HEK293 (cell line): Measurements from ENCODE around the gene UBASH3B.

Experiments used
- CTCF ChIA-PET: fragments of 350-600 bp; formaldehyde crosslinking; extraction: SDS; loops from one replicate; lab custom pipeline; 2021; ENCODE audit warnings: antibody characterized with exemption; lab: Yijun Ruan, JAX
- POLR2A ChIA-PET: fragments of 300-600 bp; formaldehyde crosslinking; extraction: SDS; loops from one replicate; lab custom pipeline; 2020; ENCODE audit warnings: antibody characterized with exemption, inconsistent platforms; lab: Yijun Ruan, JAX
- H3K27ac ChIP-seq: fragments of 200-500 bp; sonication (Bioruptor generic); 2 replicates; pipeline ENCODE4 v1.5.1; 2014; ENCODE audit warnings: low read depth, low read length, control low read depth, inconsistent platforms; ENCODE audit errors: extremely low read depth
- H3K36me3 ChIP-seq, 2 experiments: fragments of 200-500 bp in 1 of 2; sonication (Bioruptor generic) in 1 of 2; 1 replicate in 1 of 2; 2 replicates in 1 of 2; pipeline ENCODE4 v1.5.1; 2014 to 2017; ENCODE audit warnings: inconsistent platforms in 2 of 2, low read length in 2 of 2; ENCODE audit not compliant: control insufficient read depth in 2 of 2, insufficient read depth in 1 of 2
- H3K4me1 ChIP-seq: fragments of 200-500 bp; sonication (Bioruptor generic); 2 replicates; pipeline ENCODE4 v1.5.1; 2014; ENCODE audit warnings: mild to moderate bottlenecking, low read length, inconsistent platforms; ENCODE audit not compliant: control insufficient read depth, insufficient read depth
- H3K4me3 ChIP-seq: 2 replicates; pipeline ENCODE4 v1.5.1; 2011; ENCODE audit warnings: low read depth, mild to moderate bottlenecking, control low read depth, low read length, moderate library complexity
- H3K9me3 ChIP-seq: fragments of 200-500 bp; sonication (Bioruptor generic); 2 replicates; pipeline ENCODE4 v1.5.1; 2014; ENCODE audit warnings: low read depth, low read length, inconsistent platforms; ENCODE audit not compliant: control insufficient read depth, insufficient read depth
- ATF2 ChIP-seq: fragments of 450-650 bp; formaldehyde crosslinking; IDR thresholded peaks from 2 replicates; pipeline ENCODE4 v1.5.1; 2016; ENCODE audit warnings: missing biosample characterization, missing genetic modification characterization, low read depth
- BCL11A ChIP-seq: fragments of 450-650 bp; formaldehyde crosslinking; IDR thresholded peaks from 2 replicates; pipeline ENCODE4 v1.5.1; 2016; ENCODE audit warnings: low read depth, missing biosample characterization, missing genetic modification characterization
- GFI1B ChIP-seq: fragments of 450-650 bp; formaldehyde crosslinking; IDR thresholded peaks from 2 replicates; pipeline ENCODE4 v1.5.1; 2016; ENCODE audit warnings: missing biosample characterization, missing genetic modification characterization
- GLIS1 ChIP-seq: fragments of 450-650 bp; formaldehyde crosslinking; IDR thresholded peaks from 2 replicates; pipeline ENCODE4 v1.5.1; 2016; ENCODE audit warnings: missing biosample characterization, missing genetic modification characterization
- HOXA7 ChIP-seq: sonication (generic); formaldehyde crosslinking; IDR thresholded peaks from 2 replicates; pipeline ENCODE4 v1.8.1; 2022; ENCODE audit warnings: missing genetic modification reagents, borderline replicate concordance
- KLF1 ChIP-seq: fragments of 450-650 bp; formaldehyde crosslinking; IDR thresholded peaks from 2 replicates; pipeline ENCODE4 v1.5.1; 2016; ENCODE audit warnings: missing biosample characterization, missing genetic modification characterization
- KLF10 ChIP-seq: fragments of 450-650 bp; IDR thresholded peaks from 2 replicates; pipeline ENCODE4 v1.5.1; 2018; ENCODE audit warnings: missing biosample characterization, mild to moderate bottlenecking, missing genetic modification characterization
- KLF17 ChIP-seq: fragments of 450-650 bp; formaldehyde crosslinking; IDR thresholded peaks from 2 replicates; pipeline ENCODE4 v1.5.1; 2016; ENCODE audit warnings: missing biosample characterization, missing genetic modification characterization
- KLF7 ChIP-seq: fragments of 450-650 bp; formaldehyde crosslinking; IDR thresholded peaks from 2 replicates; pipeline ENCODE4 v1.5.1; 2016; ENCODE audit warnings: missing biosample characterization, missing genetic modification characterization, borderline replicate concordance
- MYNN ChIP-seq: fragments of 450-650 bp; formaldehyde crosslinking; IDR thresholded peaks from 2 replicates; pipeline ENCODE4 v1.5.1; 2016; ENCODE audit warnings: missing biosample characterization, missing genetic modification characterization, borderline replicate concordance
- OSR2 ChIP-seq: fragments of 450-650 bp; formaldehyde crosslinking; IDR thresholded peaks from 2 replicates; pipeline ENCODE4 v1.5.1; 2016; ENCODE audit warnings: missing biosample characterization, missing genetic modification characterization
- SP2 ChIP-seq: fragments of 450-650 bp; formaldehyde crosslinking; IDR thresholded peaks from 2 replicates; pipeline ENCODE4 v1.5.1; 2016; ENCODE audit warnings: missing biosample characterization, missing genetic modification characterization
- SP7 ChIP-seq: fragments of 450-650 bp; formaldehyde crosslinking; IDR thresholded peaks from 2 replicates; pipeline ENCODE4 v1.5.1; 2016; ENCODE audit warnings: missing biosample characterization, missing genetic modification characterization
- TCF7L2 ChIP-seq: IDR thresholded peaks from 2 replicates; pipeline ENCODE4 v1.6.1; 2011; ENCODE audit warnings: low read depth, mild to moderate bottlenecking, inconsistent platforms, low read length, moderate library complexity, borderline replicate concordance
- ZNF138 ChIP-seq: fragments of 450-650 bp; formaldehyde crosslinking; IDR thresholded peaks from 2 replicates; pipeline ENCODE4 v1.5.1; 2016; ENCODE audit warnings: missing biosample characterization, missing genetic modification characterization, borderline replicate concordance
- ZNF140 ChIP-seq: fragments of 450-650 bp; formaldehyde crosslinking; IDR thresholded peaks from 2 replicates; pipeline ENCODE4 v1.5.1; 2016; ENCODE audit warnings: missing biosample characterization, missing genetic modification characterization
- ZNF16 ChIP-seq: fragments of 450-650 bp; formaldehyde crosslinking; IDR thresholded peaks from 2 replicates; pipeline ENCODE4 v1.5.1; 2016; ENCODE audit warnings: low read depth, missing biosample characterization, missing genetic modification characterization
- ZNF18 ChIP-seq: fragments of 450-650 bp; formaldehyde crosslinking; IDR thresholded peaks from 2 replicates; pipeline ENCODE4 v1.5.1; 2016; ENCODE audit warnings: missing biosample characterization, missing genetic modification characterization
- ZNF214 ChIP-seq: fragments of 450-650 bp; formaldehyde crosslinking; IDR thresholded peaks from 2 replicates; pipeline ENCODE4 v1.5.1; 2017; ENCODE audit warnings: missing biosample characterization, mild to moderate bottlenecking, missing genetic modification characterization, borderline replicate concordance
- ZNF26 ChIP-seq: fragments of 450-650 bp; formaldehyde crosslinking; IDR thresholded peaks from 2 replicates; pipeline ENCODE4 v1.5.1; 2016; ENCODE audit warnings: missing biosample characterization, missing genetic modification characterization
- ZNF274 ChIP-seq, 2 experiments: fragments of 200-500 bp in 1 of 2; fragments of 450-650 bp in 1 of 2; sonication (Bioruptor generic) in 1 of 2; formaldehyde crosslinking in 1 of 2; IDR thresholded peaks; 2 replicates each; pipeline versions ENCODE4 v1.5.1 to v1.6.1; 2014 to 2016; ENCODE audit warnings: borderline replicate concordance in 1 of 2, inconsistent platforms in 1 of 2, low read length in 1 of 2, missing biosample characterization in 1 of 2, missing genetic modification characterization in 1 of 2
- ZNF302 ChIP-seq: fragments of 450-650 bp; formaldehyde crosslinking; IDR thresholded peaks from 2 replicates; pipeline ENCODE4 v1.5.1; 2016; ENCODE audit warnings: missing biosample characterization, missing genetic modification characterization, low read depth
- ZNF311 ChIP-seq: fragments of 450-650 bp; formaldehyde crosslinking; IDR thresholded peaks from 2 replicates; pipeline ENCODE4 v1.5.1; 2017; ENCODE audit warnings: missing biosample characterization, missing genetic modification characterization, borderline replicate concordance
- ZNF433 ChIP-seq: fragments of 450-650 bp; formaldehyde crosslinking; IDR thresholded peaks from 2 replicates; pipeline ENCODE4 v1.5.1; 2016; ENCODE audit warnings: missing biosample characterization, missing genetic modification characterization, low read depth
- ZNF473 ChIP-seq: fragments of 450-650 bp; formaldehyde crosslinking; IDR thresholded peaks from 2 replicates; pipeline ENCODE4 v1.5.1; 2017; ENCODE audit warnings: missing biosample characterization, missing genetic modification characterization
- ZNF558 ChIP-seq: fragments of 450-650 bp; formaldehyde crosslinking; IDR thresholded peaks from 2 replicates; pipeline ENCODE4 v1.5.1; 2016; ENCODE audit warnings: missing biosample characterization, missing genetic modification characterization
- ZNF580 ChIP-seq: fragments of 450-650 bp; formaldehyde crosslinking; IDR thresholded peaks from 2 replicates; pipeline ENCODE4 v1.5.1; 2016; ENCODE audit warnings: missing biosample characterization, missing genetic modification characterization
- ZNF600 ChIP-seq: fragments of 450-650 bp; formaldehyde crosslinking; IDR thresholded peaks from 2 replicates; pipeline ENCODE4 v1.5.1; 2016; ENCODE audit warnings: missing biosample characterization, missing genetic modification characterization
- ZNF626 ChIP-seq: fragments of 450-650 bp; sonication (Bioruptor Pico); formaldehyde crosslinking; IDR thresholded peaks from 2 replicates; pipeline ENCODE4 v1.5.1; 2018; ENCODE audit warnings: missing biosample characterization, missing genetic modification characterization, inconsistent platforms
- ZNF654 ChIP-seq: fragments of 450-650 bp; formaldehyde crosslinking; IDR thresholded peaks from 2 replicates; pipeline ENCODE4 v1.5.1; 2016; ENCODE audit warnings: low read depth, missing biosample characterization, missing genetic modification characterization
- ZNF747 ChIP-seq: fragments of 450-650 bp; formaldehyde crosslinking; IDR thresholded peaks from 2 replicates; pipeline ENCODE4 v1.5.1; 2016; ENCODE audit warnings: missing biosample characterization, missing genetic modification characterization
- ZSCAN18 ChIP-seq: fragments of 450-650 bp; formaldehyde crosslinking; IDR thresholded peaks from 2 replicates; pipeline ENCODE4 v1.5.1; 2016; ENCODE audit warnings: missing biosample characterization, missing genetic modification characterization

UBASH3B gene

GRCh38 chr11:122789907-122790306, 134.4 kb downstream of the UBASH3B start:
- H3K4me3 ChIP-seq = no peak overlapping the region
- ChIA-PET POLR2A (no interaction called here), CTCF (interaction anchor here (0.6 to 3.3 kb wide), 8 partner anchors 9 to 161 kb away, joined by 3 to 18 read pairs (median 5); no protein-coding TSS in a partner anchor)

GRCh38 chr11:122791411-122791810, 135.9 kb downstream of the UBASH3B start:
- no peak overlapping the region for H3K27ac ChIP-seq
- H3K4me3 ChIP-seq = no peak overlapping the region
- POLR2A ChIA-PET = interaction anchor here (0.6 kb wide), 2 partner anchors 141 to 263 kb away, joined by 4 to 8 read pairs; no protein-coding TSS in a partner anchor
- H3K9me3 ChIP-seq = no peaks in the 10 kb centered on the region
- CTCF ChIA-PET = interaction anchor here (0.6 to 1.9 kb wide), 5 partner anchors 11 to 231 kb away, joined by 3 to 14 read pairs (median 4); no protein-coding TSS in a partner anchor
- H3K4me1 ChIP-seq = no peaks in the 10 kb centered on the region
- peaks cover 0 to 8% of the 10 kb centered on the region in 2 experiments; a peak in 1 of 3 replicates for H3K36me3 ChIP-seq
- TF ChIP-seq ZNF274 (IDR thresholded peaks at IDR 0.05; ENCODE audit: low read length) = no peak
- no peak for TF ChIP-seq ZNF274 (tag by site-specific recombination; IDR thresholded peaks at IDR 0.05; ENCODE audit: borderline replicate concordance)
- no peak for TF ChIP-seq MYNN (tag by site-specific recombination)
- no peak for TF ChIP-seq GFI1B (tag by site-specific recombination)
- no peak for TF ChIP-seq ZNF654 (tag by site-specific recombination)
- no peak for TF ChIP-seq ZNF311 (tag by site-specific recombination)
- TF ChIP-seq ZNF473 (tag by site-specific recombination) = no peak
- no peak for TF ChIP-seq ZNF16 (tag by site-specific recombination)
- no peak for TF ChIP-seq ZNF626 (tag by site-specific recombination)
- TF ChIP-seq ZNF302 (tag by site-specific recombination) = no peak
- no peak for TF ChIP-seq ZNF18 (tag by site-specific recombination)
- TF ChIP-seq GLIS1 = no peak
- TF ChIP-seq KLF17 (tag by site-specific recombination) = no peak
- TF ChIP-seq ZNF140 (tag by site-specific recombination) = no peak

More at GRCh38 chr11:122789907-122790306, 134.4 kb downstream of the UBASH3B start:
- no peaks in the 10 kb centered on the region for H3K9me3 ChIP-seq
- H3K4me1 ChIP-seq = no peaks in the 10 kb centered on the region
- H3K27ac ChIP-seq = no peak overlapping the region
- H3K36me3 ChIP-seq = peaks cover 0 to 6% of the 10 kb centered on the region in 2 experiments; a peak in 1 of 3 replicates
- TF ChIP-seq ZNF214 (tag by site-specific recombination) = no peak
- TF ChIP-seq HOXA7 = no peak
- TF ChIP-seq ZNF558 (tag by site-specific recombination) = no peak
- TF ChIP-seq SP2 (tag by site-specific recombination) = no peak
- TF ChIP-seq KLF10 (tag by site-specific recombination) = no peak
- no peak for TF ChIP-seq ZNF747 (tag by site-specific recombination)
- TF ChIP-seq ATF2 = no peak
- TF ChIP-seq ZNF302 (tag by site-specific recombination) = no peak
- TF ChIP-seq ZNF600 (tag by site-specific recombination) = no peak
- TF ChIP-seq KLF1 (tag by site-specific recombination) = no peak
- no peak for TF ChIP-seq BCL11A
- TF ChIP-seq SP7 = no peak
- no peak for TF ChIP-seq ZNF138
- no peak for TF ChIP-seq ZSCAN18
- TF ChIP-seq ZNF26 (tag by site-specific recombination) = no peak
- no peak for TF ChIP-seq TCF7L2
- TF ChIP-seq KLF7 (tag by site-specific recombination) = no peak
- no peak for TF ChIP-seq ZNF580 (tag by site-specific recombination)
- TF ChIP-seq ZNF433 (tag by site-specific recombination) = no peak
- TF ChIP-seq OSR2 (tag by site-specific recombination) = no peak
